Caco-2 (cell line): ENCODE measurements around the gene AFMID. TPM values are rescaled to one million over a fixed set of nuclear protein-coding genes. Genes with fewer than 3 reads are reported as not detected.
A peak's percentile ranks its signal among the peaks of the same experiment; 100 is the strongest.

Source experiments
- BruUV-seq: library from RNA; stranded (reverse); fragments of 400-500 nt; replicated peaks from 2 replicates; lab custom pipeline; 2021; lab: Mats Ljungman, UMichigan
- CTCF ChIA-PET: fragments of 300-600 bp; sonication (Branson Sonifier 250); formaldehyde crosslinking; loops from one replicate; lab custom pipeline; 2022; ENCODE audit warnings: antibody characterized with exemption; lab: Charles Lee
- POLR2A ChIA-PET: fragments of 300-600 bp; sonication (Branson Sonifier 250); formaldehyde crosslinking; loops from one replicate; lab custom pipeline; 2022; ENCODE audit warnings: antibody characterized with exemption; lab: Charles Lee
- DNase-seq, 2 experiments: peaks; one replicate each; pipeline versions ENCODE4 v3.0.0 to v3.0.0-alpha.2; 2020 to 2022
- H3K27me3 ChIP-seq: replicated peaks from 2 replicates; pipeline ENCODE4 v1.6.0; 2011; ENCODE audit warnings: low read length; ENCODE audit not compliant: control insufficient read depth, insufficient read depth
- H3K36me3 ChIP-seq: 2 replicates; pipeline ENCODE4 v1.5.1; 2011; ENCODE audit warnings: low read length; ENCODE audit not compliant: control insufficient read depth, insufficient read depth
- H3K4me1 ChIP-seq: fragments of 250-450 bp; sonication (Bioruptor Pico); 2 replicates; pipeline ENCODE4 v1.5.1; 2020; ENCODE audit warnings: mild to moderate bottlenecking
- H3K4me3 ChIP-seq: 2 replicates; pipeline ENCODE4 v1.5.1; 2011; ENCODE audit warnings: low read depth, mild to moderate bottlenecking, control low read depth, low read length
- H3K9me3 ChIP-seq: fragments of 250-450 bp; sonication (Bioruptor Pico); 2 replicates; pipeline ENCODE4 v1.5.1; 2020; ENCODE audit warnings: mild to moderate bottlenecking, moderate library complexity
- H3K27ac Mint-ChIP-seq: one replicate; pipeline ENCODE4 v1.8.0; 2022; ENCODE audit warnings: mixed read lengths; ENCODE audit not compliant: unreplicated experiment
- H3K27me3 Mint-ChIP-seq: one replicate; pipeline ENCODE4 v1.8.0; 2022; ENCODE audit warnings: mixed read lengths; ENCODE audit not compliant: insufficient read depth, unreplicated experiment
- H3K36me3 Mint-ChIP-seq: one replicate; pipeline ENCODE4 v1.8.0; 2022; ENCODE audit warnings: mild to moderate bottlenecking, mixed read lengths; ENCODE audit not compliant: insufficient read depth, unreplicated experiment
- H3K4me1 Mint-ChIP-seq: one replicate; pipeline ENCODE4 v1.8.0; 2022; ENCODE audit warnings: low read depth, mixed read lengths; ENCODE audit not compliant: unreplicated experiment
- H3K4me3 Mint-ChIP-seq: one replicate; pipeline ENCODE4 v1.8.0; 2022; ENCODE audit warnings: mild to moderate bottlenecking, moderate library complexity, mixed read lengths; ENCODE audit not compliant: unreplicated experiment
- H3K9me3 Mint-ChIP-seq: one replicate; pipeline ENCODE4 v1.8.0; 2022; ENCODE audit warnings: mixed read lengths; ENCODE audit not compliant: unreplicated experiment
- intact Hi-C: fragments of 100-400 bp; cut with micrococcal nuclease; formaldehyde crosslinking; loops from one replicate; pipeline ENCODE4 v1.10.0; 2022; ENCODE audit not compliant: unreplicated experiment
- total RNA-seq: library from RNA; stranded (reverse); gene quantifications from 2 replicates; pipeline ENCODE4 v1.2.3, GENCODE V29; 2022
- TF ChIP-seq, protein P1 (sequence below), 2 experiments: fragments of 200-600 bp in 1 of 2; IDR thresholded peaks; 1 replicate in 1 of 2; 2 replicates in 1 of 2; pipeline versions ENCODE4 v1.5.1 to v1.8.0; 2011 to 2022; ENCODE audit warnings: antibody characterized with exemption in 1 of 2, control low read depth in 1 of 2, inconsistent platforms in 1 of 2, low read depth in 1 of 2, low read length in 1 of 2, mild to moderate bottlenecking in 1 of 2, moderate library complexity in 1 of 2; ENCODE audit not compliant: insufficient read depth in 1 of 2, severe bottlenecking in 1 of 2, unreplicated experiment in 1 of 2

The AFMID gene
- total RNA-seq, 1 experiment from 2014 or later, result 83.0 TPM

GRCh38 chr17:78253946-78254672 is 66.9 kb downstream of the AFMID start:
- ChIA-PET CTCF (interaction anchor here (0.6 to 1.1 kb wide), 6 partner anchors 34 to 820 kb away, joined by 3 to 7 read pairs (median 4); partner anchors contain the start of gene ENGASE), POLR2A (interaction anchor here (0.5 to 1.6 kb wide), 3 partner anchors 60 to 954 kb away, joined by 4 to 5 read pairs (median 4); no protein-coding TSS in a partner anchor)
- peak overlapping the region; percentile 75 for H3K4me3 ChIP-seq
- no peaks in the 10 kb centered on the region for H3K9me3 Mint-ChIP-seq
- H3K4me3 Mint-ChIP-seq, result peak overlapping the region; percentile 63
- peaks cover 6% of the 10 kb centered on the region for H3K36me3 Mint-ChIP-seq
- H3K36me3 ChIP-seq, result no peaks in the 10 kb centered on the region
- no peaks in the 10 kb centered on the region for H3K27me3 Mint-ChIP-seq
- intact Hi-C loops, result no loop called here
- no peaks in the 10 kb centered on the region for H3K27me3 ChIP-seq
- peaks cover 35% of the 10 kb centered on the region for H3K4me1 Mint-ChIP-seq
- peaks cover 41% of the 10 kb centered on the region for H3K4me1 ChIP-seq
- H3K9me3 ChIP-seq, result no peaks in the 10 kb centered on the region
- TF ChIP-seq, protein P1, sequence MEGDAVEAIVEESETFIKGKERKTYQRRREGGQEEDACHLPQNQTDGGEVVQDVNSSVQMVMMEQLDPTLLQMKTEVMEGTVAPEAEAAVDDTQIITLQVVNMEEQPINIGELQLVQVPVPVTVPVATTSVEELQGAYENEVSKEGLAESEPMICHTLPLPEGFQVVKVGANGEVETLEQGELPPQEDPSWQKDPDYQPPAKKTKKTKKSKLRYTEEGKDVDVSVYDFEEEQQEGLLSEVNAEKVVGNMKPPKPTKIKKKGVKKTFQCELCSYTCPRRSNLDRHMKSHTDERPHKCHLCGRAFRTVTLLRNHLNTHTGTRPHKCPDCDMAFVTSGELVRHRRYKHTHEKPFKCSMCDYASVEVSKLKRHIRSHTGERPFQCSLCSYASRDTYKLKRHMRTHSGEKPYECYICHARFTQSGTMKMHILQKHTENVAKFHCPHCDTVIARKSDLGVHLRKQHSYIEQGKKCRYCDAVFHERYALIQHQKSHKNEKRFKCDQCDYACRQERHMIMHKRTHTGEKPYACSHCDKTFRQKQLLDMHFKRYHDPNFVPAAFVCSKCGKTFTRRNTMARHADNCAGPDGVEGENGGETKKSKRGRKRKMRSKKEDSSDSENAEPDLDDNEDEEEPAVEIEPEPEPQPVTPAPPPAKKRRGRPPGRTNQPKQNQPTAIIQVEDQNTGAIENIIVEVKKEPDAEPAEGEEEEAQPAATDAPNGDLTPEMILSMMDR (IDR thresholded peaks at IDR 0.05; ENCODE audit: insufficient read depth in 1 of 2, low read depth in 1 of 2, low read length in 1 of 2, severe bottlenecking in 1 of 2, unreplicated experiment in 1 of 2), result no peak
- peak; percentile 90 to 93 for DNase-seq
- BruUV-seq, result TSS peak; percentile 81
- H3K27ac Mint-ChIP-seq, result peak overlapping the region; percentile 25

DNA sequence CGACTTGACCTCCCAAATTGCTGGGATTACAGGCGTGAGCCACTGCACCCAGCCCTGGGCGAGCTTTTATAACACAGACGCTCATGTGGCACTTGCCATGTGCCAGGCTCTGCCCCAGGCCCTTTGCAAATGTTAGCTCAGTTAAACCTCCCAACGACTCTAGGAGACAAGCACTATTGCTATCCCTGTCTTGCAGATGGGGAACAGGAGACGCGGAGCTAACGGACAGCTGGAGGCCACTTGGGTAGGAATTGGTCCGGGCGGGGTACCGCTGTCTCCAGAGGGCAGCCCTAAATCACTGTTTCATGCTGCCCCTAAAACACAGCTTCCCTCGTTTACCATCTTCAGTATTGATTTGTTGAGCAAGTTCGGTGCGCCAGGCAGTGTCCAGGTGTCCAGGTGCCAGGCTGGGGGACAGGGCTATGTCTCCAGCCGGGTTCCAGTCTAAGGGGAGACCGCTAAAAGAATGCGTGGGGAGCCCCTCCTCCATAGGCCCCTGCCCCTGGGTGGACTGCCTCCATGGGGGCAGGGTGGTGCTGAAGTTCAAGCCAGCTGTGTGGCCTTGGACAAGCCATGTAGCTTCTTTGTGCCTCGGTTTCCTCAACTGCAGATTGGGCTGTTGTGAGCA is 68.0 kb downstream of the AFMID start:
- TF ChIP-seq, protein P1 (IDR thresholded peaks at IDR 0.05; ENCODE audit: insufficient read depth in 1 of 2, low read depth in 1 of 2, low read length in 1 of 2, severe bottlenecking in 1 of 2, unreplicated experiment in 1 of 2), result no peak
- H3K4me3 Mint-ChIP-seq, result peak overlapping the region; percentile 63
- H3K9me3 ChIP-seq, result no peaks in the 10 kb centered on the region
- ChIA-PET POLR2A (interaction anchor here (0.5 to 1.6 kb wide), 2 partner anchors 59 to 955 kb away, joined by 4 to 5 read pairs; no protein-coding TSS in a partner anchor), CTCF (interaction anchor here (0.6 to 1.2 kb wide), 8 partner anchors 24 to 819 kb away, joined by 3 to 7 read pairs (median 4); partner anchors contain the start of gene ENGASE)
- no peak overlapping the region for H3K4me3 ChIP-seq
- no peak for DNase-seq
- no peak overlapping the region for H3K27ac Mint-ChIP-seq
- BruUV-seq, result no TSS peak
- H3K4me1 ChIP-seq, result peaks cover 41% of the 10 kb centered on the region
- intact Hi-C loops, result no loop called here
- no peaks in the 10 kb centered on the region for H3K36me3 ChIP-seq
- no peaks in the 10 kb centered on the region for H3K27me3 ChIP-seq
- H3K4me1 Mint-ChIP-seq, result peaks cover 35% of the 10 kb centered on the region
- H3K9me3 Mint-ChIP-seq, result no peaks in the 10 kb centered on the region
- no peaks in the 10 kb centered on the region for H3K27me3 Mint-ChIP-seq
- peaks cover 6% of the 10 kb centered on the region for H3K36me3 Mint-ChIP-seq

- peaks cover 28% of the 10 kb centered on the region for H3K4me1 Mint-ChIP-seq
- no peaks in the 10 kb centered on the region for H3K27me3 Mint-ChIP-seq
- no peak overlapping the region for H3K4me3 Mint-ChIP-seq
- Histone ChIP-seq H3K4me1 (peaks cover 36% of the 10 kb centered on the region), H3K27me3 (no peaks in the 10 kb centered on the region), H3K9me3 (no peaks in the 10 kb centered on the region), H3K4me3 (no peak overlapping the region), H3K36me3 (no peaks in the 10 kb centered on the region)
- H3K27ac Mint-ChIP-seq, result peak overlapping the region; percentile 23
- POLR2A ChIA-PET, result interaction anchor here (0.9 to 1.6 kb wide), 2 partner anchors 17 to 58 kb away, joined by 4 read pairs; no protein-coding TSS in a partner anchor
- BruUV-seq, result no TSS peak
- intact Hi-C loops, result no loop called here
- CTCF ChIA-PET, result interaction anchor here (0.5 to 1.2 kb wide), 4 partner anchors 9 to 162 kb away, joined by 3 read pairs; no protein-coding TSS in a partner anchor
- DNase-seq, result no peak
- TF ChIP-seq, protein P1 (IDR thresholded peaks at IDR 0.05; ENCODE audit: insufficient read depth in 1 of 2, low read depth in 1 of 2, low read length in 1 of 2, severe bottlenecking in 1 of 2, unreplicated experiment in 1 of 2), result no peak
- H3K36me3 Mint-ChIP-seq, result no peaks in the 10 kb centered on the region
- no peaks in the 10 kb centered on the region for H3K9me3 Mint-ChIP-seq
These were observed 69.0 kb downstream of the AFMID start for GRCh38 chr17:78255953-78256706.
